Measurements from ENCODE around the gene ARL5A.

GRCh38 chr2:151816843-151817242 lies 11.4 kb downstream of the ARL5A start:
- no peak for TF ChIP-seq CTCF (IDR thresholded peaks at IDR 0.05)
- no peak for TF ChIP-seq POLR2A (IDR thresholded peaks at IDR 0.05)
- no peak for TF ChIP-seq EP300 (IDR thresholded peaks at IDR 0.05)

All from ovary (tissue), 3 donors.